Measurements from ENCODE around the gene IP6K3. TPM values are rescaled to one million over a fixed set of nuclear protein-coding genes. Genes with fewer than 3 reads are reported as not detected.

Gene IP6K3
- total and polyA plus RNA-seq, 2 donors (not counting 1 experiment from before 2014, with no cell fraction given): not detected

GRCh38 chr6:33723371-33724085, 23.2 kb downstream of the IP6K3 start:
- Histone ChIP-seq H3K4me1 (ENCODE audit: control insufficient read depth in 2 of 2, insufficient read depth in 2 of 2, low read length in 2 of 2) (peaks cover 11 to 22% of the 10 kb centered on the region in 2 donors), H4K20me1 (ENCODE audit: control insufficient read depth, insufficient read depth, low read length, poor library complexity, severe bottlenecking) (no peaks in the 10 kb centered on the region), H3K4me3 (ENCODE audit: control extremely low read depth in 1 of 5, extremely low read depth in 1 of 5, insufficient read depth in 1 of 5, low read depth in 2 of 5, low read length in 4 of 5) (no peak overlapping the region), H3K9ac (ENCODE audit: low read length) (no peak overlapping the region), H3K27ac (ENCODE audit: low read length in 2 of 2) (no peak overlapping the region), H3K4me2 (replicated peaks; ENCODE audit: low read depth, low read length, poor library complexity, severe bottlenecking) (no peak overlapping the region), H3K36me3 (replicated peaks in 1 of 2; ENCODE audit: control extremely low read depth in 1 of 2, control insufficient read depth in 1 of 2, extremely low read depth in 1 of 2, insufficient read depth in 2 of 2, low read length in 1 of 2) (no peaks in the 10 kb centered on the region), H2AFZ (ENCODE audit: insufficient read depth, low read depth, low read length, poor library complexity, severe bottlenecking) (no peak overlapping the region), H3K9me3 (ENCODE audit: control extremely low read depth in 1 of 3, control insufficient read depth in 2 of 3, insufficient read depth in 1 of 3, low read length in 2 of 3) (no peaks in the 10 kb centered on the region), H3K27me3 (replicated peaks in 1 of 4; ENCODE audit: control extremely low read depth in 1 of 4, control insufficient read depth in 3 of 4, insufficient read depth in 4 of 4, low read length in 3 of 4) (no peaks in the 10 kb centered on the region), H3K79me2 (ENCODE audit: control insufficient read depth, insufficient read depth, low read length) (no peaks in the 10 kb centered on the region)
- ChIA-PET POLR2A (interaction anchor here (0.9 kb wide), 1 partner anchor 12 kb away, joined by 3 read pairs; the partner anchor contains the start of gene UQCC2), CTCF (interaction anchor here (0.6 to 1.8 kb wide), 7 partner anchors 12 to 134 kb away, joined by 3 to 5 read pairs (median 3); partner anchors contain the start of gene UQCC2)
- WGBS (ENCODE audit: insufficient coverage): 84% methylated on average over 3 of the region's 3 CpGs
- Mint-ChIP-seq H3K9me3 (ENCODE audit: insufficient read depth) (no peaks in the 10 kb centered on the region), H3K4me3 (no peak overlapping the region), H3K4me1 (peaks cover 34% of the 10 kb centered on the region), H3K27ac (no peak overlapping the region), H3K27me3 (peaks cover 32% of the 10 kb centered on the region)
- DNase-seq (no peak), ATAC-seq (ENCODE audit: low read depth) (no peak)
- TF ChIP-seq EZH2 (IDR thresholded peaks at IDR 0.05; ENCODE audit: borderline replicate concordance, insufficient read depth, low read depth, low read length, poor library complexity, severe bottlenecking) (no peak), CTCF (IDR thresholded peaks at IDR 0.05) (no peak)
- intact Hi-C loops (cut with micrococcal nuclease): no loop called here

GRCh38 chr6:33722103-33722623, 24.5 kb downstream of the IP6K3 start:
- ATAC-seq (ENCODE audit: low read depth) (no peak), DNase-seq (no peak)

More at GRCh38 chr6:33722103-33722623, 24.5 kb downstream of the IP6K3 start:
- Mint-ChIP-seq H3K4me1 (peaks cover 27% of the 10 kb centered on the region), H3K4me3 (no peak overlapping the region), H3K9me3 (ENCODE audit: insufficient read depth) (no peaks in the 10 kb centered on the region), H3K27me3 (peaks cover 34% of the 10 kb centered on the region), H3K27ac (no peak overlapping the region)
- H3K4me1 ChIP-seq (ENCODE audit: control insufficient read depth in 2 of 2, insufficient read depth in 2 of 2, low read length in 2 of 2): peaks cover 11 to 15% of the 10 kb centered on the region in 2 donors
- no peaks in the 10 kb centered on the region for H3K79me2 ChIP-seq (ENCODE audit: control insufficient read depth, insufficient read depth, low read length)
- WGBS (ENCODE audit: insufficient coverage): 99% methylated on average over 4 of the region's 5 CpGs
- no peak overlapping the region for H3K4me3 ChIP-seq (ENCODE audit: control extremely low read depth in 1 of 5, extremely low read depth in 1 of 5, insufficient read depth in 1 of 5, low read depth in 2 of 5, low read length in 4 of 5)
- no peak overlapping the region for H3K27ac ChIP-seq (ENCODE audit: low read length in 2 of 2)
- ChIA-PET POLR2A (interaction anchor here (0.9 kb wide), 1 partner anchor 11 kb away, joined by 3 read pairs; the partner anchor contains the start of gene UQCC2), CTCF (interaction anchor here (0.9 to 1.8 kb wide), 5 partner anchors 11 to 43 kb away, joined by 3 to 5 read pairs (median 3); partner anchors contain the start of gene UQCC2)
- H3K9me3 ChIP-seq (ENCODE audit: control extremely low read depth in 1 of 3, control insufficient read depth in 2 of 3, insufficient read depth in 1 of 3, low read length in 2 of 3): no peaks in the 10 kb centered on the region
- no peak overlapping the region for H2AFZ ChIP-seq (ENCODE audit: insufficient read depth, low read depth, low read length, poor library complexity, severe bottlenecking)
- TF ChIP-seq CTCF (IDR thresholded peaks at IDR 0.05) (no peak), EZH2 (IDR thresholded peaks at IDR 0.05; ENCODE audit: borderline replicate concordance, insufficient read depth, low read depth, low read length, poor library complexity, severe bottlenecking) (no peak)
- H3K27me3 ChIP-seq (replicated peaks in 1 of 4; ENCODE audit: control extremely low read depth in 1 of 4, control insufficient read depth in 3 of 4, insufficient read depth in 4 of 4, low read length in 3 of 4): no peaks in the 10 kb centered on the region
- intact Hi-C loops (cut with micrococcal nuclease): no loop called here
- no peaks in the 10 kb centered on the region for H4K20me1 ChIP-seq (ENCODE audit: control insufficient read depth, insufficient read depth, low read length, poor library complexity, severe bottlenecking)
- no peaks in the 10 kb centered on the region for H3K36me3 ChIP-seq (replicated peaks in 1 of 2; ENCODE audit: control extremely low read depth in 1 of 2, control insufficient read depth in 1 of 2, extremely low read depth in 1 of 2, insufficient read depth in 2 of 2, low read length in 1 of 2)
- no peak overlapping the region for H3K4me2 ChIP-seq (replicated peaks; ENCODE audit: low read depth, low read length, poor library complexity, severe bottlenecking)
- no peak overlapping the region for H3K9ac ChIP-seq (ENCODE audit: low read length)
